Cortex of kidney (tissue), 1 donor: ENCODE results near the gene VMP1.
"Not testable (repeated sequence)": the region's sequence is repeated elsewhere in the genome, so short reads cannot be mapped to it uniquely, and the experiment has no call there.

ENCODE experiments used
- DNase-seq: peaks from one replicate; lab custom pipeline; 2025; lab: John Stamatoyannopoulos, UW

The VMP1 gene

DNA sequence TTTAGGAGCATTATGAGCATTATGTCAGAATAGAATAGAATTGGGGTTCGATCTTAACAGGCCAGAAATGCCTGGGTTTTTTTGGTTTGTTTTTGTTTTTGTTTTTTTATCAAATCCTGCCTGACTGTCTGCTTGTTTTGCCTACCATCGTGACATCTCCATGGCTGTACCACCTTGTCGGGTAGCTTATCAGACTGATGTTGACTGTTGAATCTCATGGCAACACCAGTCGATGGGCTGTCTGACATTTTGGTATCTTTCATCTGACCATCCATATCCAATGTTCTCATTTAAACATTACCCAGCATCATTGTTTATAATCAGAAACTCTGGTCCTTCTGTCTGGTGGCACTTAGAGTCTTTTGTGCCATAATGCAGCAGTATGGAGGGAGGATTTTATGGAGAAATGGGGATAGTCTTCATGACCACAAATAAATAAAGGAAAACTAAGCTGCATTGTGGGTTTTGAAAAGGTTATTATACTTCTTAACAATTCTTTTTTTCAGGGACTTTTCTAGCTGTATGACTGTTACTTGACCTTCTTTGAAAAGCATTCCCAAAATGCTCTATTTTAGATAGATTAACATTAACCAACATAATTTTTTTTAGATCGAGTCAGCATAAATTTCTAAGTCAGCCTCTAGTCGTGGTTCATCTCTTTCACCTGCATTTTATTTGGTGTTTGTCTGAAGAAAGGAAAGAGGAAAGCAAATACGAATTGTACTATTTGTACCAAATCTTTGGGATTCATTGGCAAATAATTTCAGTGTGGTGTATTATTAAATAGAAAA, 133.8 kb downstream of the VMP1 start:
- DNase-seq, result not testable (repeated sequence)

DNA sequence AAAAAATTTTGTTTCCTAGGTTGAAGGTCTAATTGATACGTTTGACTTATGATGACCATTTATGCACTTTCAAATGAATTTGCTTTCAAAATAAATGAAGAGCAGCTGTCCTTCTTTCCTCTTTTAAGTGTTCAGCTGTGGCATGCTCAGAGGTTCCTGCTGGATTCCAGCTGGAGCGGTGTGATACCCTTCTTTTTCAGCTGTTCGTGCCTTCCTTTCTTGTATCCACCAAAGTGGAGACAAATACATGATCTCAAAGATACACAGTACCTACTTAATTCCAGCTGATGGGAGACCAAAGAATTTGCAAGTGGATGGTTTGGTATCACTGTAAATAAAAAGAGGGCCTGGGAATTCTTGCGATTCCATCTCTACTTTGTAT, 134.4 kb downstream of the VMP1 start:
- not testable (repeated sequence) for DNase-seq

DNA sequence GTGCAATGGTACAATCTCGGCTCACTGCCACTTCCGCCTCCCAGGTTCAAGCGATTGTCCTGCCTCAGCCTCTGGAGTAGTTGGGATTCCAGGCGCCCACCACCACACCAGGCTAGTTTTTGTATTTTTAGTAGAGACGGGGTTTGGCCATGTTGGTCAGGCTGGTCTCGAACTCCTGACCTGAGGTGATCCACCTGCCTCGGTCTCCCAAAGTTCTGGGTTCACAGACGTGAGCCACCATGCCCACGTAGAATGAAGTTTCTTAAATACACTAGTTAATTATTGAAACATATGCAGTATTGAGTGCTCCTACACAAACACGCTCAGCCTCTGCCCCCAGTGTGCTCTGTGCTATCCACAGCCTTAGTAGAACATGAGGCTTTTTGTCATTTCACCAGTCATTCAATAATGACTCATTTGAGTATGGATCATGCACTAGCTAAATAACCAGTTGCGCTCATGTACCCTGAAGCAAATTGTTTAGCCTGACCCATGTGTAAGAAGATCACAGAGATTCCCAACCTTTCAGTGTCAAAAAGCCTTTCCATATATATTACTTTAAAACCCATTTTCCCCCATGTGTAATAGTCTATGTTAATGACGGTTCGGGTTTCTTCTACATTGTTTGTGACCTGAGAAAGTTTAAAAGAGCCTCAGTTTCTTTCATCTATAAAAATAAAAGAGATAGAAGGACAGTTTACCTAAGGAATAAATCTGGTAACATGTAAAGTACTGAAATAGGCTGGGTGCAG, 135.6 kb downstream of the VMP1 start:
- DNase-seq, result no peak

DNA sequence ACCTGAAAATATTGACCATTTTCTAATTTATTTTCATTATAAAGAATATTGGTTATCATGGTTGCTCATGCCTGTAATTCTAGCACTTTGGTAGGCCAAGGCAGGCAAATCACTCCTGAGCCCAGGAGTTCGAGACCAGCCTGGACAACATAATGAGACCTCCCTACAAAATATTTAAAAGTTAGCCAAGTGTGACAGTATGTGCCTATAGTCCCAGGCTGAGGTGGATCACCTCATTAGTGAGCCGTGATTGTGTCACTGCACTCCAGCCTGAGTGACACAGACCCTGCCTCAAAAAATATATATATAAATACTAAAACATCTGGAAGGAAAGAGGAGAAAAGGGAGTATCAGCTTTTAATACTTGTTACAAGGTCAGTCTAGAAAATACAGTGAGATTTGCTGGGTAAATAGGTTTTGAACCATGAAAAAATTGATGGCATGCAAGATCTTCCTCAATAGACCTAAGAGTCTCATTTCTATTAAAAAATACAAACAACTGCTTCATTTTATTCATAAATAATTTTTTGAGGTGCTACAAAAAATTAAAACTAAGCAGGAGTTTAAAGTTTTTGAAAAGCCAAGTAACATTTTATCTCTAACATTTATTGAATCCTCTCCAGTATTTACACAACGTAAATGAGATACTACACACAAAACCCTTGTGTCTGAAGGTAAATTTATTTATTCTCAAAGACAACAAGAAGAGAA, 137.6 kb downstream of the VMP1 start:
- DNase-seq, result no peak

- no peak for DNase-seq
These were observed 138.3 kb downstream of the VMP1 start for GRCh38 chr17:59845595-59846393.

DNA sequence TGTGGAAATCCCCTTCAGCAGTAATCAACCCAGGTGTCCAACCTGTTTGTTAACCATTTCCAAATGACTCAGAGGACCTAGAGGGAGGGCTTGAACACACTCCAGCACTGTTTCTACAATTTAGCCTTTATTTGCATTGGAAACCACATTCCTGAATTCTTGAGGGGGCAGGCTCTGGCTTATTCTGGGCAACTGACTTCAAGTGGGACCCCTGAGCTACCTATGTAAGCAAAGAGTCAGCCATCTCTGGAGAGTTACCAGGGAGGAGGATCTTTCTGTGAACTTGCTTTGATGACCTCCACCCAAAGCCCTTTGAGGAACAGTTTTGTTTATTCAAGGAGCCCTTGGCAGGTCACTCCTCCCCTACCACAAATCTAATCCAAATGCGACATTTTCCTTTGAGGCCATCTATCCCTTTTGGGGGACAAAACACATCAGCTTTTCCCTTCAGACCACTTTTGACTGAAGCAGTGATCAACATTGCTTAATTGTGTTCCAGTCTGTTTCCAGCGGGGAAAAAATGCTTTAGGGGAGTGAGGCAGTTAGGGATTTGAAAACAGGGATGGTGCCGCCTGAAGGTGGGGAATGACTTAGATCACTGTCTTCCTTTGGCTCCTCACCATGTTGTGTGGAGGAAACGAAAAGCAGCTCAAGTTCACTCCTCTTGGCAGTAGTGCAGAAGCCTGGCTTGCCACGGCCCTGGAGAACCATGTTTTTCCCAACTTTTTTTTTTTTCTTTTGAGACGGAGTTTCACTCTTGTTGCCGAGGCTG, 139.1 kb downstream of the VMP1 start:
- no peak for DNase-seq

DNA sequence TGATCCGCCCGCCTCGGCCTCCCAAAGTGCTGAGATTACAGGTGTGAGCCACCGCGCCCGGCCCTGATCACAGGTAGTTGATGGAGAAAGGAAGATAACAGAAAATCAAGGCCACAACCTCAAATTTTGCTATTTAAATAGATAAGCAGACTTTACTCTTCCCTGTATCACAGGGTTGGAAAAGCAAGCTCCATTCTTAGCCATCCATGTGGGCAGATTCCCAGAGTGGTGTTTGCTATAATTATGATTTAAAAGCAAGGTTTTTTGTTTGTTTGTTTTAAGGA, 140.9 kb downstream of the VMP1 start:
- no peak for DNase-seq

- no peak for DNase-seq
These were observed 141.3 kb downstream of the VMP1 start for GRCh38 chr17:59848778-59849177.

- not testable (repeated sequence) for DNase-seq
These were observed 142.9 kb downstream of the VMP1 start for GRCh38 chr17:59850311-59850710.

GRCh38 chr17:59851439-59852375, 144.3 kb downstream of the VMP1 start:
- no peak for DNase-seq

DNA sequence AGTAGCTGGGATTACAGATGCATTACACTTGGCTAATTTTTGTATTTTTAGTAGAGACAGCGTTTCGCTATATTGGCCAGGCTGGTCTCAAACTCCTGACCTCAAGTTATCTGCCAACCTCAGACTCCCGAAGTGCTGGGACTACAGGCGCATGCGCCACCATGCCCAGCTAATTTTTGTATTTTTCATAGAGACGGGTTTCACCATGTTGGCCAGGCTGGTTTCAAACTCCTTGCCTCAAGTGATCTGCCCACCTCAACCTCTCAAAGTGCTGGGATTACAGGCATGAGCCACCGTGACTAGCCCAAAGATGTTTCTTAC, 145.4 kb downstream of the VMP1 start:
- DNase-seq, result not testable (repeated sequence)

DNA sequence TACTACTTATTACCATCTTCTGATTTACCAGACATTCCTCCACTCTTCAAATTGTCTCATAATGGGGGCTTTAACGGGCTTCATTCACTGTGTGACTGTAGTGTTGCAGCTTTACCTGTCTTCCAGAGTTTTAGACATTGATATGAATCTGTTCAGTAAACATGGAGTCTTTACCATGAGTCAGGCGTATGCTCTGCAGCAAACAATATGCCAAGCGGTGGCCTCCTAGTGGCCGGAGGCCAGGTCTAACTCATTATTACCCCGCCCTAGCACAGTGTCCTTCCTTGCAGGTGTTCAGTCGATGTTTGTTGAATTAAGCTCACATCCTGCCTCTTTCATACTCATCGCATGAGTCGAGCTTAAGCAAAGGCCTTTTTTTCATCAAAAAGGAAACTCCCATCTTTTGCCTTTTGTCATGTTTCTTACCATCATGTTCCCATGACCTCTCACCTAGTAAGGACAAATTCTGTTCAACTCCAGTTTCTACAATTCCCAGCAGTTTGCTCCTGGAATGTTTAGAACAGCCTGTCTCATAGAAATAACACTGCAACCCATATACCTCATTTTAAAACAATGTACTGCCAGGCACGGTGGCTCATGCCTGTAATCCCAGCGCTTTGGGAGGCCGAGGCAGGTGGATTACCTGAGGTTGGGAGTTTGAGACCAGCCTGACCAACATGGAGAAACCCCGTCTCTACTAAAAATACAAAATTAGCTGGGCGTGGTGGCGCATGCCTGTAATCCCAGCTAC, 145.9 kb downstream of the VMP1 start:
- no peak for DNase-seq

DNA sequence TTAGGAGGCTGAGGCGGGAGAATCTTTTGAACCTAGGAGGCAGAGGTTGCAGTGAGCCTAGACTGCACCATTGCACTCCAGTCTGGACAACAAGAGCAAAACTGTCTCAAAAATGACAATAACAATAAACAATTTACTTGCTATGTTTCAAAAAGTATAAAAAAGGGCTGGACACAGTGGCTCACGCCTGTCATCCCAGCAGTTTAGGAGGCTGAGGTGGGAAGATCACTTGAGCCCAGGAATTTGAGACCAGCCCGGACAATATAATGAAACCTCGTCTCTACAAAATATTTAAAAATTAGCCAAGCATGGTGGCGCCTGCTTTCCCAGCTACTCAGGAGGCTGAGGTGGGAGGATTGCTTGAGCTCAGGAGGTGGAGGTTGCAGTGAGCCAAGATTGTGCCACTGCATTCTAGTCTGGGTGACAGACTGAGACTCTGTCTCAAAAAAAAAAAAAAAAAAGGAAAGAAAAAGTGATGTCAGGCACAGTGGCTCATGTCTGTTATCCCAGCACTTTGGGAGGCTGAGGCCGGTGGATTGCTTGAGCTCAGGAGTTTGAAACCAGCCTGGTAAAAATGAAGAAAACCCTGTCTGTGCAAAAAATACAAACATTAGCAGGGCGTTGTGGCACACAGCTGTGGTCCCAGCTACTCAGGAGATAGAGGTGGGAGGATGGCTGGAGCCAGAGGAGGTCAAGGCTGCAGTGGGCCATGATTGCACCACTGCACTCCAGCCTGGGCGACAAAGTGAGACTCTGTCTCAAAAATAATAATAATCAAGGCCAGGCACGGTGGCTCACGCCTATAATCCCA, 146.7 kb downstream of the VMP1 start:
- DNase-seq, result not testable (repeated sequence)

DNA sequence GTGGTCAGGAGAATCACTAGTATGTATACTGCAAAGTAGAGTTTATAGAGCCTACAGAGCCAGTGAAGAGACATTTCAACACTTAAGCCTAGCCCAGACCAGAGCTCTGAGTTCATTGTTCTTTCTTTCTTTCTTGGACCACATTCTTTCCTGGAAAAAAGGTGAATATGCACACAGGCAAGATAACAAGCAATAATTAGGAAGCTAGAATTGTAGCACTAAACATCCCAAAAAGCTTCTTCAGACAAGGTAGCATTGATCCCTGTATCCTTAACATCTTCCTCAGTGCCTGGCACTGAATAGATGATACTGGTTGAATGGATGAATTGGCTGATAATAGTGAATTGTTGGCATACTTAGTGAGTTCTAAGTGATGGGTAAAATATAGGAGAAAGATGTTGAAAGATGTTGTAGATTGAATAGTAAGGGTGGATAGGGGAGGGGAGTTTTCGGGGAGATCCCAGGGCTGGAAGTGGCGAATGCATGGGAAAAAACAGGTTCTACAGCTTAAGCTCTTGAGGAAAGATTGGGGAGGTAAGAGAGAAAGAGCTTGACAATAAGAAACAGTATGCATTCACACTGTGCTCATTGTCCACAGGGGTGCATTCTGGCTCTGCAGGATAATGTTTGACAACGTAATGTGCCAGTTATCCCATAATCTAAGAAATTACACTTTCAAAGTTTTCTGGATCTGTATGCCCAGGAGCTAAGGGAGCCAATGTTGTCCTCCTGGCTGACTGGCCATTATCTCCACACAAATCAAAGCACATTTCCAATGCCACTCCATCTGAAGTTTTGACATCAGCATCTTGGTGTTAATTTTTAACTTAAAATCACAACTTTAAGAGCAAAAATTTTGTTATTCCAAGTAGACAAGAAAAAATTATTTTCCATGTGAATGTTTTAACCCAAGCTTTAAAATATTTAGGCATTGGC, 149.7 kb downstream of the VMP1 start:
- no peak for DNase-seq

GRCh38 chr17:59858167-59858816, 150.8 kb downstream of the VMP1 start:
- DNase-seq, result no peak

DNA sequence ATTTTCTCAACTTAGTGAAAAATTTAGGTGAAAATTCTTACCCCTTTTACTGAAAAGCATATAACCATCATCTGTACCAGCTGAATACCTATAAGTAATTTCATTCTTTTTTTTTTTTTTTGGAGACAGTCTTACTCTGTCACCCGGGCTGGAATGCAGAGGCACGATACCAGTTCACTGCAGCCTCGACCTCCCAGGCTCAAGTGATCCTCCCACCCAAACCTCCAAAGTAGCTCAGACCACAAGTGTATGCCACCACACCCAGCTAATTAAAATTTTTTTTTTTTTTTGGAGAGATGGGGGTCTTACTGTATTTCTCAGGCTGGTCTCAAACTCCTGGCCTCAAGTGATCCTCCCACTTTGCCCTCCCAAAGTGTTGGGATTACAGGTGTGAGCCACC, 151.5 kb downstream of the VMP1 start:
- DNase-seq, result no peak

DNA sequence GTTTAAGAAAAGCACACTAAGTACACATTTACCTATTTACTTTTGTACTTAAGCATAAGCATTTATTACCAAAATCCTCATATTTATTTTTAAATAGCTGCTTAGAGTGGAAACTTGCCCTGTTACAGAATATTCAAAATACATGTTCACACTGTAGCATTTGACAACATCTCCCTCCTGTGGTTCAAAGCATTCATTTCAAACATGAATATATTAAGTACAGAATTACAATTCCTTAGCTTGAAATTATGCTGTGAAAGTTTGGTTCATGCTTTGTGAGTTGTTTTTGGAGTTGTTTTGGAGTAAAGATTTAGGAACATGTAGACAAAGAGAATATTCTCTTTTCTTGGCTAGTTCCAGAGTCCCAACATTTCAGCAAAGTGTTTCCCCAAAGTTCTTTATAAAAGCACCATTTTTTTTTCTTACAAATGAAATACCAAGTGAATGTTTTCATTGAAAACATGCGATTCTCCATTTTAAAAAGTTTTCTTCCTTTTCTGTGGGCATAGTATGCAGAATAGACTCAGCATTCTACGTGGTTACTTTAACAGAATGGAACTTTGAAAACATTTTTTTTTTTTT, 152.1 kb downstream of the VMP1 start:
- DNase-seq, result no peak
